AG04449 (cell line): ENCODE measurements around the gene MAP3K8.
A peak's percentile ranks its signal among the peaks of the same experiment; 100 is the strongest.

ENCODE experiments used
- CTCF ChIA-PET: fragments of 350-600 bp; formaldehyde crosslinking; extraction: SDS; loops from one replicate; lab custom pipeline; 2021; ENCODE audit warnings: antibody characterized with exemption; lab: Yijun Ruan, JAX
- POLR2A ChIA-PET: fragments of 400-600, 350-600 bp; formaldehyde crosslinking; extraction: SDS; loops from one replicate; lab custom pipeline; 2020; ENCODE audit warnings: antibody characterized with exemption, inconsistent platforms; lab: Yijun Ruan, JAX
- DNase-seq: peaks from one replicate; pipeline ENCODE4 v3.0.0-alpha.2; 2010; ENCODE audit warnings: low read depth, low spot score
- H3K4me3 ChIP-seq: 2 replicates; pipeline ENCODE4 v1.5.1; 2011; ENCODE audit warnings: low read depth, mild to moderate bottlenecking, control low read depth, low read length
- TF ChIP-seq, protein P1 (sequence below): IDR thresholded peaks from one replicate; pipeline ENCODE4 v1.5.1; 2011; ENCODE audit warnings: mild to moderate bottlenecking, moderate library complexity, low read length, control low read depth, inconsistent platforms; ENCODE audit not compliant: insufficient read depth; ENCODE audit errors: missing control alignments

Gene MAP3K8

DNA sequence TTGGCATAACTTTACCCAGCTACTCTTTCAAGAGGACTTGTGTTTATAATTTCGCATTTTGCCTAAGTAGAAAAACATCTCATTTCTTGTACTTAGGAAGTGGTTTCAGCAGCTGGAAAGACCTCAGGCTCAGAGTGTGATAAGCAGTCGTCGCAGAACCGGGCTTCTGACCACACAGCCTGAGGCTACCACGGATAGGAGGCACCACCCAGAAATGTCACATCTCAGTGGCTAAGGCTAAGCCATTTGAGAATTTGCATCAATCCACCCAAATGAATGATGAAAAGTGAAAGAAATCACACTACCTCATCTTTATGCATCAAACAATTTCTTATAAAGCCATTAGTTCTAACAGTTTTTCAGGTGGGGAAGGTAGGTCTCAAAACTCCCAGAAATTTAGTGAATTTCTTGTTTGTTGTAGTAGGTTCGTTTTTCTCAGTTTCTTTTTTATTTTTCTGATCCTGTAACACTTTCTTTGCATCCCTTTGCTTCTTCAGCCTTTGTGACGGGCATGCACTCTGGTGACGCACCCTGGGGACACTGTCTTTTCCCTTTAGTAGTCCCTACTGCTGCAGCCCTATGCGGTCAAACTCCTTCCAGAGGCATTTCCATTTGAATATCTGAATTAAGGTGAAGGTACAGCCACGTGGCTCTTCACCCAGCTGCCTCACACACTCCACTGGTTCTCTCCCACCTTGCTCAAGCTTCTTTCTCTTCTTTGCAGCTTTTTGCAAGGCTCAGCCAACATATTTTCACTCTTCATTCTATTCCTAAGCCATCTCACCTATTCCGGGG, 68.5 kb downstream of the MAP3K8 start:
- ChIA-PET CTCF (no interaction called here), POLR2A (no interaction called here)
- no peak overlapping the region for H3K4me3 ChIP-seq
- no peak for DNase-seq
- TF ChIP-seq, protein P1, sequence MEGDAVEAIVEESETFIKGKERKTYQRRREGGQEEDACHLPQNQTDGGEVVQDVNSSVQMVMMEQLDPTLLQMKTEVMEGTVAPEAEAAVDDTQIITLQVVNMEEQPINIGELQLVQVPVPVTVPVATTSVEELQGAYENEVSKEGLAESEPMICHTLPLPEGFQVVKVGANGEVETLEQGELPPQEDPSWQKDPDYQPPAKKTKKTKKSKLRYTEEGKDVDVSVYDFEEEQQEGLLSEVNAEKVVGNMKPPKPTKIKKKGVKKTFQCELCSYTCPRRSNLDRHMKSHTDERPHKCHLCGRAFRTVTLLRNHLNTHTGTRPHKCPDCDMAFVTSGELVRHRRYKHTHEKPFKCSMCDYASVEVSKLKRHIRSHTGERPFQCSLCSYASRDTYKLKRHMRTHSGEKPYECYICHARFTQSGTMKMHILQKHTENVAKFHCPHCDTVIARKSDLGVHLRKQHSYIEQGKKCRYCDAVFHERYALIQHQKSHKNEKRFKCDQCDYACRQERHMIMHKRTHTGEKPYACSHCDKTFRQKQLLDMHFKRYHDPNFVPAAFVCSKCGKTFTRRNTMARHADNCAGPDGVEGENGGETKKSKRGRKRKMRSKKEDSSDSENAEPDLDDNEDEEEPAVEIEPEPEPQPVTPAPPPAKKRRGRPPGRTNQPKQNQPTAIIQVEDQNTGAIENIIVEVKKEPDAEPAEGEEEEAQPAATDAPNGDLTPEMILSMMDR: no peak

DNA sequence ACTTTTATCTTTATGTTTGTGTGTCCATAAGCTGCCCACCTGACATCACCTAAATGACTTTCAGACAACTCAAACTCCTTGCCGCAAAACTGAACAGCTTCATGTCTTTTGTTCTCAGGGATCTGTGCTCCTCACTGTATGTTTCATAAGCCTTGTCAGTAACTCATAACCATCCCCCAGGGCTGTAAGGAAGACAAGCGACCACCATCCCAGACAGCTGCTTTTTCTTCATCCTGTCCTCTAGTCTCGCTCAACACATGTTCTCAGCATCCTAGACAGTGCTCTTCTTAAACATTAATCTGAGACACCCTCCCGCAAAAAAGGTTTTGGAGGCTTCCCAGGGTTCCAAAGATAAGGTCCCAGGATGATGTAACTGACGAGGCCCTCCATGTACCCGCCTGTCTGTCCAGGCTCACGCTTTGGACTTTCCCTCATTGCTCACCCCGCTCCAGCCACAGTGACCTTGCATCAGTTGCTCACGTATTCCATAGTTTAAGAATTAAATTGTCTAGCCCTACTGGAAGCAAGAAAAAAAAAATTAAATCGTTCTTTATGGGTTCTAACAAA, 69.8 kb downstream of the MAP3K8 start:
- no peak for DNase-seq
- TF ChIP-seq, protein P1: no peak
- CTCF ChIA-PET: interaction anchor here (0.6 kb wide), 1 partner anchor 136 kb away, joined by 3 read pairs; no protein-coding TSS in a partner anchor
- no peak overlapping the region for H3K4me3 ChIP-seq
- POLR2A ChIA-PET: no interaction called here

GRCh38 chr10:30505543-30506298, 71.7 kb downstream of the MAP3K8 start:
- CTCF ChIA-PET: interaction anchor here (0.8 to 1.6 kb wide), 2 partner anchors 10 to 16 kb away, joined by 3 read pairs; no protein-coding TSS in a partner anchor
- no peak for DNase-seq
- POLR2A ChIA-PET: no interaction called here
- TF ChIP-seq, protein P1: no peak
- no peak overlapping the region for H3K4me3 ChIP-seq

GRCh38 chr10:30509508-30509907, 75.5 kb downstream of the MAP3K8 start:
- CTCF ChIA-PET: interaction anchor here (0.6 to 1.2 kb wide), 3 partner anchors 9 to 130 kb away, joined by 3 to 6 read pairs (median 3); no protein-coding TSS in a partner anchor
- no peak overlapping the region for H3K4me3 ChIP-seq
- no peak for DNase-seq
- TF ChIP-seq, protein P1: no peak
- POLR2A ChIA-PET: no interaction called here

DNA sequence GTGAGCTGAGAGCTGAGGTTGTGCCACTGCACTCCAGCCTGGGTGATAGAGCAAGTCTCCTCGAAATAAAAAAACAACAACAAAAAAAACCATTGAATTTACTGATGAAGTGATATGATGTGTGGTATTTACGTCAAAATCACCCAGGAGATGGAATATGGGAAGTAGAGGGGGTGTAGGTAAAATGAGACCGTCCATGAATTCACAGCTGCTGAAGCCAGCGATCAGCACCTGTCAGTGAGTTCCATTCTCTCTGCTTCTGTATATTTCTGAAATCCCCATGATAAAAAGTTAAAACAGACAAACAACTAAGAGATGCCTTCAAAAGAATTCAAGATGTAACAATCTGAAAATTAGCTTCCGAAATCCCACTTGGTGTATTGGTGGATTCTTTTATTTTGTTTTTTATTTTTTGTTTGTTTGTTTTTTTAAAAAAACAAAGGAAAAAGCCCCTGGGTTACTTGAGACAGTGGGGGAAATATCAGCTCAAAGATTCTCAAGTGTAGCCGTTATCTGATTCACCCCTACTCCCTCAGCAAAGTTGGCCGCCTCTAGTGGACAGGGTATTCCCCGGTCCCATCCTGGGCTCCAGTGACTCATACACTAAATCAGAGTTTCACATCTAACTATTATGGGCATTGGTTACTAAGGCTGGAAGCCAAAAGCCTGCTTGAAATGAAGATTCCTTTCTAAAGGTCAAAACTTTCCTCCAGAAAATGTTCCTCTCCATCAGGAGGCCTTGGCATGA, 76.4 kb downstream of the MAP3K8 start:
- no peak for DNase-seq
- ChIA-PET CTCF (interaction anchor here (0.6 to 1.2 kb wide), 4 partner anchors 8 to 129 kb away, joined by 3 to 6 read pairs (median 3); no protein-coding TSS in a partner anchor), POLR2A (no interaction called here)
- H3K4me3 ChIP-seq: no peak overlapping the region
- TF ChIP-seq, protein P1: peak; percentile 14
